Mesenteric fat pad (tissue), 1 donor: Measurements from ENCODE around the gene NEDD1. TPM values are rescaled to one million over a fixed set of nuclear protein-coding genes. Genes with fewer than 3 reads are reported as not detected.

Experiments
- DNase-seq: peaks from one replicate; pipeline ENCODE4 v3.0.0-alpha.2; 2020; ENCODE audit warnings: low spot score
- total RNA-seq: library from RNA; stranded (reverse); fragmentation: NEBNext Ultra II Directional; extraction: Animal tissue kit (Norgen Biotek cat#: 25700); gene quantifications from one replicate; pipeline ENCODE4 v1.2.1, GENCODE V29; 2021
- donor health status: DM: yes; HTN: yes; CAD: no.

NEDD1 gene
- total RNA-seq, 1 donor from 2014 or later = 11.1 TPM

GRCh38 chr12:96897421-96897820, 9.6 kb upstream of the NEDD1 start:
- no peak for DNase-seq

GRCh38 chr12:96901175-96901574, 5.9 kb upstream of the NEDD1 start:
- no peak for DNase-seq

- DNase-seq = no peak
Observed at GRCh38 chr12:96902076-96902475, 5.0 kb upstream of the NEDD1 start.

- no peak for DNase-seq
Observed at GRCh38 chr12:96906498-96906848, 584 bp upstream of the NEDD1 start.

- no peak for DNase-seq
Observed at GRCh38 chr12:96907671-96908422, 790 bp downstream of the NEDD1 start.

- DNase-seq = no peak
Observed at GRCh38 chr12:96908423-96908675, 1.3 kb downstream of the NEDD1 start.

GRCh38 chr12:96912261-96912660, 5.2 kb downstream of the NEDD1 start:
- DNase-seq = no peak

GRCh38 chr12:96912943-96913342, 5.9 kb downstream of the NEDD1 start:
- DNase-seq = no peak

- no peak for DNase-seq
Observed at GRCh38 chr12:96919510-96920210, 12.6 kb downstream of the NEDD1 start.

GRCh38 chr12:96948782-96949181, 41.7 kb downstream of the NEDD1 start:
- no peak for DNase-seq

GRCh38 chr12:96979532-96979931, 72.5 kb downstream of the NEDD1 start:
- no peak for DNase-seq

- no peak for DNase-seq
Observed at GRCh38 chr12:96980991-96981414, 73.9 kb downstream of the NEDD1 start.

- no peak for DNase-seq
Observed at GRCh38 chr12:96981911-96982310, 74.9 kb downstream of the NEDD1 start.

GRCh38 chr12:96982671-96983070, 75.6 kb downstream of the NEDD1 start:
- DNase-seq = no peak

GRCh38 chr12:96985515-96986362, 78.7 kb downstream of the NEDD1 start:
- DNase-seq = no peak

- DNase-seq = no peak
Observed at GRCh38 chr12:96986883-96987523, 79.9 kb downstream of the NEDD1 start.

GRCh38 chr12:96988919-96989318, 81.9 kb downstream of the NEDD1 start:
- no peak for DNase-seq

GRCh38 chr12:96989916-96990315, 82.9 kb downstream of the NEDD1 start:
- no peak for DNase-seq

GRCh38 chr12:96994900-96995299, 87.8 kb downstream of the NEDD1 start:
- no peak for DNase-seq

- no peak for DNase-seq
Observed at GRCh38 chr12:96995861-96996260, 88.8 kb downstream of the NEDD1 start.

- DNase-seq = no peak
Observed at GRCh38 chr12:96997797-96998484, 90.9 kb downstream of the NEDD1 start.
